Ectodermal cell (in vitro differentiated cells): ENCODE measurements around the gene CARD9.

ENCODE experiments used
- H3K27ac ChIP-seq: 2 replicates; pipeline ENCODE4 v1.7.0; 2013; ENCODE audit warnings: mild to moderate bottlenecking, low read depth, low read length; ENCODE audit not compliant: insufficient read depth, poor library complexity, severe bottlenecking
- H3K27me3 ChIP-seq: 2 replicates; pipeline ENCODE4 v1.7.0; 2013; ENCODE audit warnings: mild to moderate bottlenecking, low read length; ENCODE audit not compliant: insufficient read depth, control insufficient read depth, poor library complexity, severe bottlenecking
- H3K36me3 ChIP-seq: one replicate; pipeline ENCODE4 v1.7.0; 2013; ENCODE audit warnings: low read length; ENCODE audit not compliant: control insufficient read depth, insufficient read depth
- H3K4me1 ChIP-seq: one replicate; pipeline ENCODE4 v1.7.0; 2013; ENCODE audit warnings: low read length; ENCODE audit not compliant: control insufficient read depth, insufficient read depth
- H3K4me3 ChIP-seq: 2 replicates; pipeline ENCODE4 v1.7.0; 2013; ENCODE audit warnings: low read depth, low read length, control low read depth; ENCODE audit not compliant: insufficient read depth
- H3K9me3 ChIP-seq: 2 replicates; pipeline ENCODE4 v1.7.0; 2013; ENCODE audit warnings: mild to moderate bottlenecking, low read length, moderate library complexity; ENCODE audit not compliant: control insufficient read depth
- WGBS, 2 experiments: methylation state at CpG; one replicate each; pipeline ENCODE4 v1.1.7; 2013; ENCODE audit warnings: missing lambda C conversion rate in 2 of 2; 5-methylcytosine and 5-hydroxymethylcytosine counted together

Gene CARD9

DNA sequence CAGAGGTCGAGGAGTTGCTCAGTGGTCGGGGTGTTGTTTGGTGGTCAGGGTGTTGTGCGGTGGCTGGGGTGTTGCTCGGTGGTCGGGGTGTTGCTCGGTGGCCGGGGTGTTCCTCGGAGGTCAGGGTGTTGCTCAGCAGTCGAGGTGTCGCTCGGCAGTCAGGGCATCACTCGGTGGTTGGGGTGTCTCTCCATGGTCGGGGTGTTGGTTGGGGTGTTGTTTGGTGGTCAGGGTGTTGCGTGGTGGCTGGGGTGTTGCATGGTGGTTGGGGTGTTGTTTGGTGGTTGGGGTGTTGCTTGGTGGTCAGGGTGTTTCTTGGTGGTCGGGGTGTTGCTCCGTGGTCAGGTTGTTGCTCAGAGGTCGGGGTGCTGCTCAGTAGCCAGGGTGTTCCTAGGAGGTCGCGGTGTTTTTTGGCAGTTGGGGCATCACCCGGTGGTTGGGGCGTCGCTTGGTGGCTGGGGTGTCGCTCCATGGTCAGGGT lies 57.2 kb downstream of the CARD9 start:
- peaks cover 10% of the 10 kb centered on the region for H3K4me1 ChIP-seq
- no peak overlapping the region for H3K27ac ChIP-seq
- WGBS, 2 experiments: 94 to 98% methylated on average over 23 of the region's 23 CpGs
- no peak overlapping the region for H3K4me3 ChIP-seq
- H3K27me3 ChIP-seq: no peaks in the 10 kb centered on the region
- H3K9me3 ChIP-seq: no peaks in the 10 kb centered on the region
- no peaks in the 10 kb centered on the region for H3K36me3 ChIP-seq

GRCh38 chr9:136314944-136315343 lies 58.5 kb downstream of the CARD9 start:
- H3K27me3 ChIP-seq: no peaks in the 10 kb centered on the region
- peaks cover 13% of the 10 kb centered on the region for H3K4me1 ChIP-seq
- no peak overlapping the region for H3K4me3 ChIP-seq
- H3K27ac ChIP-seq: no peak overlapping the region
- H3K9me3 ChIP-seq: no peaks in the 10 kb centered on the region
- H3K36me3 ChIP-seq: no peaks in the 10 kb centered on the region
- 91 to 92% methylated on average over 4 of the region's 4 CpGs for WGBS, 2 experiments

GRCh38 chr9:136314056-136314416 lies 59.4 kb downstream of the CARD9 start:
- H3K27ac ChIP-seq: no peak overlapping the region
- no peaks in the 10 kb centered on the region for H3K9me3 ChIP-seq
- H3K4me3 ChIP-seq: no peak overlapping the region
- 90 to 96% methylated on average over 3 of the region's 3 CpGs for WGBS, 2 experiments
- H3K27me3 ChIP-seq: no peaks in the 10 kb centered on the region
- H3K36me3 ChIP-seq: no peaks in the 10 kb centered on the region
- H3K4me1 ChIP-seq: peaks cover 13% of the 10 kb centered on the region
